GM19099 (cell line): ENCODE data around the gene TIFAB.

Source experiments
- POLR2A ChIP-seq: IDR thresholded peaks from 3 replicates; pipeline ENCODE4 v1.6.1; 2011; ENCODE audit warnings: low read depth; ENCODE audit not compliant: insufficient read length; ENCODE audit errors: extremely low read depth

The TIFAB gene

DNA sequence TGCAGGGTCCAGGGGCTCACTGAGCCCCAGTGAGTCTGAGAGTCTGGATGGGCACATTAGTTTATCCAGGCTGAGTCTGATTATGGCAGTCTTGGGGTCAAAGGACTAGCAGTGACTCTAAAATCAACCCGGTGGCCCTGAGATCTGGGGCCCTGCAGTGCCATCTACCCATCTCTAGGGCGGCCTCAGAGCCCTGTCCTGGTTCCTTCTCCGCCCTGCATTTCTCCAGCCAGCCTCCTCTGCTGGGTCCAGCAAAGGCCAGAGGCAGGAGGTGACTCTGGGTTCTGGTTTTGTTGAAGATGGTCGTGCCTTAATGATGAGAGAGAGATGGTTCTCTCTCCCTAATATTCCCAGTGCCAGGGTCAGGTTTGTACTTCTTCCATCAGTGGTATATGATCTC is 20.0 kb downstream of the TIFAB start:
- TF ChIP-seq POLR2A: no peak

DNA sequence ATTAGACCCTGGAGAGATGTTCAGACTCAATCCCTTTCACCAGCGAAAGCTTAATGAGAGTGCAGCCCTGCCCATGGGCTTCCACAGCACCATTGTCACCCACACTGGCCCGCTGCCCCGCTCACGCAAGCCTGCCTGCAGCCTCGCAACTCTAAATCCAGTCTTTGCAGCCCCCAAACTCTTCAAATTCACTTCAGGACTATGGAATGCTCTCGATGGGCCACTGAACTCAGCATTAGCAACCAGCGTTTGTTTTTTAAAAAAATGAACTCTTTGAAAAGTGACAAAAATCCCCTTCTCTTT is 22.1 kb downstream of the TIFAB start:
- no peak for TF ChIP-seq POLR2A

DNA sequence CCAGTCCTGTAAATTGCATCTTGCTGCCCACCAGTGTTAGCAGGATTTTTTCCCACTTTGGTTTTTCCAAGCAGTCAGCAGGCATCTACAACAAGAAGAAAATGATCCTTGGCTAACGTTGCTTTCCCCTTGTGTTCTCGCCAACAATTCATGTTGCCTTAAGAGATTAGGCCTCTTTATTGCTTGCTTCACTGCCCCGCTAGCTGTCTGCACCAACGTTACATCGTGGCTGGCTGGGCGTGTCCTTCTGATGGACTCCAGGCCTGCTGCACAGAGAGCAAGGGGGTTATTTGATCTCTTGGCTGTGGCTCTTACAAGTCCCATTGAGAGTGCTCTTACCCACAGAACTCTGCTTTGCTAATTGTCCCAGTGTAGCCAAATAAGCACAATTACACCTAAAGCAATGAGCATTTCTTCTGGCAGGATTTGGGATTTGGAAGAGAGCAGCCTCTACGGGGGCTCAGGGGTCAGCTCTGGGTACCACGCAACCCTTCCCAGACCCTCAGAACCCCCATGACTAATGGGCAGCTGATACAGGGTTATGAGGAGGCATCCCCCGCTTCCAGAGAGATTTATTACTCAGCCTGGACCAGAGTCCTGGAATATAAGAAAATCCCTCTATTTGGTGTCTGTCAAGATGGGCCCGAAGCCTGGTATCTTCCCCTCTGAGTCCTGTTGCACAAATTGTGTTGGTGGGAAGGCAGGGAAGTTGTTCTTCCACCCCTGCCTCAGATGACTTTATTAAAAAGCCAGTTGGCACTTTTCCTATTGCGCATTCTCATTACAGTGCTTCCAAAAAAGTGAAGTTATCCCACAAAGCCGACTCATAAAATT is 22.6 kb downstream of the TIFAB start:
- TF ChIP-seq POLR2A: no peak

DNA sequence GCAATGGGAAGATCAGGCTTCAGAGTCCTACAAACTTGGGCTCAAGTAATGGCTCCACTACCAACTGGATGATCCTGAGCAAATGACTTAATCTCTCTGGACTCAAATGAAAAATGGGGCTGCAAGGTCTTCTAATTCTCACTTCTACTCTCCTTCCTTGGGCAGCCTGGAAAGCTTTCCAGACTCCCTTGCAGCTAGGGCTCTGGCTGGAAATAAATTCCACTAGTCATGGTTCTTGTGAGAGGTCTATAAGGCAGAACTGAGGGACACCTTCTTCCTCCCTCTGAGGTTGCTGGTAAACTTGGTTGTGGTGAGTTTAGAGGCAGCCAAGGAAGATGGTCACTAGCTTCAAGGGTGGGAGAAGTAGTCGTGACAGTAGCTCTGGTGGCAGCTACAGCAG is 23.6 kb downstream of the TIFAB start:
- no peak for TF ChIP-seq POLR2A

DNA sequence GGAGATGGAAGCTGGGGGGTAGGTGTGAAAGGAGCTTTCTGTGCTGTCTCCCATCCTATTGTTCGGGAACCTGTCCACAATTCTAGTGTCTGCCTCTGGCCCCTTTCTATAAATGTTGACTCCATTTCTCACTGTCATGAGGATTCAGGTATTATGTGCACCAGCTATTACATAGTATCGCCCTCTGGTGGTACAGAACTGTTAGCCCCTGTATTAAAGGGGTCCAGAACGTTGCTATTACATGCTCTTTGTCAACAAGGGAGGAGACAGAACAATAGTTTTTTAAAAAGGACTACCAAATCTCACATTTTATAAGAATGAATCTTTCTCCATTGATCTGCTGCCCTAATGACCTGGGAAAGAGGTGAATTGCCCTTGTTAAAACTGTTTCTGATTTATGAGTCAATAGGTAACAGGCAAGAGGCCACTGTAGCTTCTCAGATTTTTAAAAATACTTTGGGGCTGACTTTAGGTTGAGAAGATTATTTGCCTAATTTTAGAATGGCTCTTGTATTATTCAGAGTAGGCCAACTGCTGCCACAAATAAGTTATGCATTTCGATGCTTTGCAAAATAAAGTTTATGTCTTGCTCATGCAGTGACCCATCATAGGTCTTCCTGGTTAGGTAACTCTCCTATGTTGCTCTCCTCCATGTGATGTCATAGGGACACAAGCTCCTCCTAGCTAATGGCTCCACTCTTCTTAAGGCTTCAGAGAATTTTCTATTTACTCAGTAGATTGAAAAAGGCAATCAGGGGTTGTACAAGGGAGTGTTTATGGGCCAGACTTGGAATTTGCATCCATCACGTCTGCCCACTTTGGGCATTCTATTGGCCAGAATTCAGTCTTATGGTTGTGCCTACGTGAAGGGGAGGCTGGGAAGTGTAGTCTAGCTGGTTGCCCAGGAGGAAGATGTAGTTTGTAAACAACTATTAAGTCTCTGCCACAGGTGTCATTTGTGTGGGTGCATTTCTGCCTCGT is 25.8 kb downstream of the TIFAB start:
- TF ChIP-seq POLR2A: no peak

DNA sequence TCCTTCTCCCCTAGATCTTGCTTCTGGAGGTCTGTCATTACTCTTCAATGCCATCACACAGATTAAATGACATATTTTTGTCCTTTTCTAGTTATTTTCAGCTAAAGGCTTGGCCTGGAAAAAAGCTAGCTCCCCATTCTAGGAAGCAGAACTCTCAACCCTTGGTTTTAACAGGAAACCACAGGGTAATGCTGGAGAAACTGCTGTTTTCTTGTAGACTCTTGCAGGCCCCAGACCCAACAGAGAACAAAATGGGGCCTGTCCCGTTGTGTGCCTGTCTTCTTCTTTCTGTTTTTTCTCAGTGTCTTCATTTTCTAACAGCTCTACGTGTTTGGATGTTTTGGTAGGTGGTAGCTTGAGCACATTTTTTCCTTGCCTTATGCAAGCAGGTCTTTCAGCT is 26.5 kb downstream of the TIFAB start:
- no peak for TF ChIP-seq POLR2A

DNA sequence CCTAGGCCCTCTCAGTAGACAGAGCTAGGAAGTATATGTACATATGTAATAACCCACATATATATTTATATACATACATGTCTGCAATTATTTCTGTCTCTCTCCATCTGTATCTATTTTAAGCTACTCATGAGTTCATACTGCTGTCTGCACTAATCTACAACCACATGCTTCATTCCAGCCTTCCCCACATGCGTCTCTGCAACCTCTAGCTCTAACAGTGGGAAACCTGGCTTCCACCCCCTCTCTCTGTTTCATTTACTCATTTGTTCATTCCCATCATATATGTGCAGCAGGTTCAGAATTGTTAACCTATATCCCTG is 28.3 kb downstream of the TIFAB start:
- TF ChIP-seq POLR2A: no peak

DNA sequence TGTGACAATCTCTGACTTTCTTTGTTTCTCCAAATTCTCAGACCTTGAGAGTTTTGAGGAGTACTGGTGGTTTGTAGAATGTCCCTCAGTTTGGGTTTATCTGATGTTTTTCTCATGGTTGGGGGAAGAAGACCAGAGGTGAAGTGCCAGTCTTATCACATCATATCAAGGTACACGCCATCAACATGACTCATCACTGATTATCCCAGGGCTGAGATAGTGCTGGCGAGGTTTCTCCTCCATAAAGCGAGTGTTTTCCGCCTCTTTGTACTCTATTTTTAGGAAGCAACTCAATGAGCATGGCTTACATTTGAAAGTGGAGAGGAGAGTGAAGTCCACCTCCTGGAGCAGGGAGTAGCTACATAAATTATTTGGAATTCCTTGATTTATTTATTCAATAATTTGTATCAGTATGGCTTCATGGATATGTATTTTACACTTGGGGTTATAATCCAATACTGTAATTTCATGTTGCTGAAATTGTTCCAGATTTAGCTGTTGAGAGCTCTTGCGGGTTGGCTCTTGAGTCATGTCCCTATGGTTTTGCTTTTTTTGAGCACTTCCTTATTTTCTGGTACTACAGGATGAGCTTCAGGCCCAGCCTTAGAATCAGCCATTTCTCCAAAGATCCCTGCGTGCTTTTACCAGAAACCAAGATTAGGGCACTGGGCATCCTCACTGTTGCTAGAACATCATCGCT is 28.9 kb downstream of the TIFAB start:
- no peak for TF ChIP-seq POLR2A

DNA sequence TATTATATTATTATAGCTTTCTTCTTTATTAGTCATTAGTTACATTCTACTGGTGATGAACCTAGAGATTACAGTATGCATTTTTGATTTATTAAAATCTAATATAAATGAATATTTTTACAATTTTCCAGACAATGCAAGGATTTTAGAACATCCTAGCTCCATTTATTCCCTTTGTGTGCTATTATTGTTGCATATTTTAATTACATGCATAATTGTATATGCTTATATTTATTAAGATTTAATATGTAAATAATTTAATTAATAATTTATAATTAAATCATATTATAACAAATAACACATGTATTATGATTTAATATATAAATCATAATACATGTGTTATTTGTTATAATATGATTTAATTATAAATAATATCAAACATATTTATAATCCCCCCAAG is 29.7 kb downstream of the TIFAB start:
- TF ChIP-seq POLR2A: no peak

DNA sequence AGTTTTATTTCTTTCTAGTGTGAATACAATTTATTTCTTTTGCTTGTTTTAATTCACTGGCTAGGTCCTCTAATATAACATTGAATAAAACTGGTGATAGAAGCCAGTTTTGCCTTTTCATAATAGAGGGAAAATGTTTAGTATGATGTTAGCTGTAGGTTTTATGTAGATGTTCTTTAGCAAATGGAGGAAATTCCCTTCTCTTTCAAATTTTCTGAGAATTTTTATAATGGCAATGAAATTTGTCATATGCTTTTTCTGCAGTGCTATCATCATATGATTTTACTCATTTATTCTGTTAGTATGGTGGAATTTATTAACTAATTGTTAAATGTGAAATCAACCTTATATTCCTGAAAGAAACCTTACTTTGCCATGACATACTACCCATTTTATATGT is 35.1 kb downstream of the TIFAB start:
- no peak for TF ChIP-seq POLR2A

DNA sequence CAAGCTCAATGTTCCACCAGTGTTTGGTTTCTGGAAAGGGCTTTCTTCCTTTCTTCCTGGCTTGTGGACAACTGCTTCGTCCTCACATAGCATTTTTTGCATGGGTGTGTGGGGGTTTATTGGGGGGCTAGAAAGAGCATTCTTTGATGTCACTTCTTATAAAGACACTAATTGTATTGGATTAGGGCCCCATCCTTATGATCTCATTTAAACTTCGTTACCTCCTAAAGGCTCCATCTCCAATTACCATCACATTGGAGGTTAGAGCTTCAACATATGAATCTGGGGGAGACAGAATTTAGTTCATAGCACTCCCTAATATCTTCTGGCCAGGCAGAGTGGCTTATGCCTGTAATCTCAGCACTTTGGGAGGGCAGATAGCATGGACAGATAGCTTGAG is 47.1 kb downstream of the TIFAB start:
- no peak for TF ChIP-seq POLR2A

DNA sequence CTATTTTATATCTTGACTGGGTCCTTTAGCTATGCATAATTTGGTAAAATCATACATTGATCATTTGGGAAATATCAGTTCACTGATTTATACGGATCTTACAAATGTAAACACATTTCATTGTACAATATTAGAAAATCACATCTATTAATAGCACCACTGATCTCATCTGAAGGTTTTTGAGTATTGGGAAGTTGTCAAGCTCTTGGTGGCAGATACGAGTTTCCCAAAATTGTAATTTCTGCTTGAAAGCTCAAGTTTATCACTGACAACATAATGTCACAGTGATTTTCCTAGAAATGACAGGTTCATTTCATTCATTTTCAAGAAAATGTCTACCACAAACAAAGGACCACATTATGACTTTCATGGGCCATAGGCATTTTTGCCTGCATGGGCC is 50.1 kb downstream of the TIFAB start:
- no peak for TF ChIP-seq POLR2A

DNA sequence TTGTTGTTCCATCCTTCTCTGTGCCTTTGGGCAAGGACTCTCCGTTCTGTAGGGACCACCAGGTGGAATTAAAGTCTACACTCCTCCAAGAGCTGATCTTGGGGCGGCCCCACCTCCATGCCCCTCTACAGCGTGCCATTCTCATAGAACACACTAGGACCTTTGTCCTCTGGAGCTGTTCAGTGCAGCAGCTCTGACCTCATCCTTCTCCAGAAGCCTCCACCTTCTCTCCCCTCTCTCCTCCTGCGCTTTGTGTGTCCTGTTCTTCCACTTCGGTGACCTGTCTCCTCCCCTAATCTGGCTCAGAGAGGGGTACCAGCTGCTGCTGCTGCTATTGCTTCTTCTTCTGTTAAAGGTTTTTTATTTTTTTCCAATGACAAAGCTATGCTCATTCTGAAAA is 51.3 kb downstream of the TIFAB start:
- TF ChIP-seq POLR2A: no peak

DNA sequence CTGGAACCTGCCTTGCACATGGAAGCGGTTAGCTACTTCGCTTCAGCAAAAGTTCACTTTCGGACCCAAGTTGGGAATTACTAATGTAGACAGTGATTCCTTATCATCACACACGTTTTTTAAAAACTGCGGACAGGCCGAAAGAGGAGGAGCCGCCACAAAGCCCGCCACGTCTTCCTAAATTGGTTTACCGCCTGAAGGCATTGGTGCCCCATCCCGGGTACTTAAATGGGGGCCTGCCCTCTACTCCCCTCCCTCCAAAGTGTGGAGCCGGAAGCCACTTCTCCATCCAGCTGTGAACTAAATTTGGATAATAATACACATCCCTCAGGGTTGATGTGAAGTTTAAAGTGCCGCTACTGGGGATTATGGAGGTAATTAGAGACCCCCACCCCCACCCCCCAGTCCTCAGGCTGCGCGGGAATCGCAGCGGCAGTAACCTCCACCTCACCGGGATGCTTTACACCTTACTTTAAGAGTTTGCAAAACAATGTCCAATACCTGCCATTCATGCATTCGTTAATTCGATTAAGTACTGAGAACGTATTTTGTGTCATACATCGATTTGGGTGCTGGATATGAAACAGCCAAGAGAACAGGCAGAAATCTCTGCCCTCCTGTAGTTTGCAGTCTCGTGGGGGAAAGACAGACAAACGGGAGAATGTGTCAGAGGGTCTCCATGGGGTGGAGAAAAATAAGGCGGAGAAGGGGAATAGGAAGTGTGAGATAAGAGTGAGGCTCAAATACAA is 52.2 kb downstream of the TIFAB start:
- no peak for TF ChIP-seq POLR2A
